GM12872 (cell line): ENCODE data around the gene GHRHR.

Experiments
- CTCF ChIP-seq: IDR thresholded peaks from 3 replicates; pipeline ENCODE4 v1.5.1; 2011; ENCODE audit warnings: low read depth, mild to moderate bottlenecking, low read length, moderate library complexity; ENCODE audit not compliant: insufficient read depth

Gene GHRHR

GRCh38 chr7:30992414-30992813 lies 28.7 kb downstream of the GHRHR start:
- no peak for TF ChIP-seq CTCF

GRCh38 chr7:30994206-30995100 lies 30.7 kb downstream of the GHRHR start:
- no peak for TF ChIP-seq CTCF

- no peak for TF ChIP-seq CTCF
Measured at GRCh38 chr7:30995536-30995935, 31.8 kb downstream of the GHRHR start.

- no peak for TF ChIP-seq CTCF
Measured at GRCh38 chr7:30996256-30996655, 32.5 kb downstream of the GHRHR start.

- TF ChIP-seq CTCF = no peak
Measured at GRCh38 chr7:30996883-30997282, 33.1 kb downstream of the GHRHR start.

- no peak for TF ChIP-seq CTCF
Measured at GRCh38 chr7:30997316-30997715, 33.6 kb downstream of the GHRHR start.

GRCh38 chr7:30998180-30998579 lies 34.4 kb downstream of the GHRHR start:
- no peak for TF ChIP-seq CTCF
